ENCODE data around the gene ENTPD6.

- TF ChIP-seq CTCF (IDR thresholded peaks at IDR 0.05; ENCODE audit: low read depth, low read length, poor library complexity, severe bottlenecking) (no peak), EZH2phosphoT487 (IDR thresholded peaks at IDR 0.05; ENCODE audit: borderline replicate concordance, low read length) (no peak)
Measured at GRCh38 chr20:25218109-25218486, 22.6 kb downstream of the ENTPD6 start.

All from DOHH2 (cell line).